Natural killer cell (primary cell): ENCODE results near the gene TSC22D1. TPM values are rescaled to one million over a fixed set of nuclear protein-coding genes. Genes with fewer than 3 reads are reported as not detected.

Experiments used
- ATAC-seq, 3 donors: fragments of 150-1000 bp in 2 of 3; fragments of 200-7000 bp in 1 of 3; cut with Tn5 transposase; 1 replicate in 1 of 3; 2 replicates in 2 of 3; pipeline ENCODE4 v1.10.0; 2021; ENCODE audit warnings: mild to moderate bottlenecking in 2 of 3, moderate library complexity in 2 of 3
- DNase-seq, 2 donors: peaks; one replicate each; pipeline versions ENCODE4 v3.0.0 to v3.0.0-alpha.2; 2013 to 2021; ENCODE audit warnings: mixed read lengths in 1 of 2
- H3K27ac ChIP-seq: one replicate; pipeline ENCODE4 v1.5.1; 2013; ENCODE audit warnings: mild to moderate bottlenecking, low read length
- H3K27me3 ChIP-seq: one replicate; pipeline ENCODE4 v1.6.1; 2013; ENCODE audit warnings: low read length; ENCODE audit not compliant: control insufficient read depth, insufficient read depth
- H3K36me3 ChIP-seq: one replicate; pipeline ENCODE4 v1.6.1; 2013; ENCODE audit warnings: low read length; ENCODE audit not compliant: control insufficient read depth, insufficient read depth
- H3K4me1 ChIP-seq: one replicate; pipeline ENCODE4 v1.6.1; 2013; ENCODE audit warnings: low read length; ENCODE audit not compliant: control insufficient read depth, insufficient read depth
- H3K4me3 ChIP-seq: one replicate; pipeline ENCODE4 v1.5.1; 2013; ENCODE audit warnings: low read length
- H3K9me3 ChIP-seq: one replicate; pipeline ENCODE4 v1.6.1; 2013; ENCODE audit warnings: low read length; ENCODE audit not compliant: control insufficient read depth, insufficient read depth
- H3K27ac Mint-ChIP-seq, 2 donors: one replicate each; pipeline ENCODE4 v1.8.0; 2022; ENCODE audit warnings: mild to moderate bottlenecking in 2 of 2, mixed read lengths in 2 of 2, moderate library complexity in 1 of 2
- H3K27me3 Mint-ChIP-seq, 2 donors: one replicate each; pipeline ENCODE4 v1.8.0; 2022; ENCODE audit warnings: low read depth in 2 of 2, mixed read lengths in 2 of 2
- H3K36me3 Mint-ChIP-seq: one replicate; pipeline ENCODE4 v1.8.0; 2022; ENCODE audit warnings: mixed read lengths
- H3K4me1 Mint-ChIP-seq, 2 donors: one replicate each; pipeline ENCODE4 v1.8.0; 2022; ENCODE audit warnings: mixed read lengths in 2 of 2
- H3K4me3 Mint-ChIP-seq: one replicate; pipeline ENCODE4 v1.8.0; 2022; ENCODE audit warnings: mild to moderate bottlenecking, moderate library complexity, mixed read lengths
- H3K9me3 Mint-ChIP-seq, 2 donors: one replicate each; pipeline ENCODE4 v1.8.0; 2022; ENCODE audit warnings: mixed read lengths in 2 of 2
- CTCF ChIP-seq: fragments of 200-600 bp; IDR thresholded peaks from one replicate; pipeline ENCODE4 v1.8.0; 2022; ENCODE audit warnings: antibody characterized with exemption
- WGBS: methylation state at CpG from one replicate; pipeline ENCODE4 v1.1.7; 2013; ENCODE audit warnings: missing lambda C conversion rate; ENCODE audit not compliant: insufficient coverage; 5-methylcytosine and 5-hydroxymethylcytosine counted together
- intact Hi-C: fragments of 100-400 bp; cut with micrococcal nuclease; formaldehyde crosslinking; loops from one replicate; pipeline ENCODE4 v1.14.2; 2022
- total RNA-seq, 4 donors: library from RNA; stranded (reverse); fragments of 120-200 nt in 1 of 4; gene quantifications; one replicate each; pipeline versions ENCODE4 v1.2.3 to v1.2.4, GENCODE V29; 2013 to 2022

TSC22D1 gene
- total RNA-seq, 3 donors from 2014 or later (not counting 1 experiment from before 2014, with no cell fraction given) = 44.3 to 54.4 (median 44.6) TPM

GRCh38 chr13:44431150-44431549 is 145.0 kb downstream of the TSC22D1 start:
- Mint-ChIP-seq H3K9me3 (no peaks in the 10 kb centered on the region), H3K4me1 (peaks cover 17% of the 10 kb centered on the region in 2 donors), H3K36me3 (no peaks in the 10 kb centered on the region), H3K27ac (peak overlapping the region in 1 of 2 donors; percentile 27), H3K4me3 (no peak overlapping the region), H3K27me3 (no peaks in the 10 kb centered on the region)
- no peak for TF ChIP-seq CTCF
- ATAC-seq (no peak), DNase-seq (no peak)
- 98% methylated on average over 3 of the region's 4 CpGs for WGBS
- H3K36me3 ChIP-seq = no peaks in the 10 kb centered on the region
- no peak overlapping the region for H3K4me3 ChIP-seq
- no peaks in the 10 kb centered on the region for H3K27me3 ChIP-seq
- no peak overlapping the region for H3K27ac ChIP-seq
- intact Hi-C loops = no loop called here
- peaks cover 14% of the 10 kb centered on the region for H3K4me1 ChIP-seq
- peaks cover 2% of the 10 kb centered on the region for H3K9me3 ChIP-seq

- Mint-ChIP-seq H3K4me1 (no peaks in the 10 kb centered on the region), H3K27me3 (peaks cover 0 to 9% of the 10 kb centered on the region in 2 donors), H3K27ac (no peak overlapping the region), H3K9me3 (no peaks in the 10 kb centered on the region), H3K4me3 (no peak overlapping the region), H3K36me3 (no peaks in the 10 kb centered on the region)
- no peaks in the 10 kb centered on the region for H3K36me3 ChIP-seq
- ATAC-seq (no peak), DNase-seq (no peak)
- H3K4me1 ChIP-seq = no peaks in the 10 kb centered on the region
- WGBS = no CpG with 5 or more reads among the region's 2 CpGs
- H3K4me3 ChIP-seq = no peak overlapping the region
- intact Hi-C loops = no loop called here
- no peak for TF ChIP-seq CTCF
- H3K9me3 ChIP-seq = peaks cover 2% of the 10 kb centered on the region
- H3K27me3 ChIP-seq = no peaks in the 10 kb centered on the region
- no peak overlapping the region for H3K27ac ChIP-seq
Measured at GRCh38 chr13:44429311-44429710, 146.8 kb downstream of the TSC22D1 start.

- peaks cover 18 to 23% of the 10 kb centered on the region in 2 donors for H3K27me3 Mint-ChIP-seq
- no peaks in the 10 kb centered on the region for H3K4me1 Mint-ChIP-seq
- H3K36me3 Mint-ChIP-seq = no peaks in the 10 kb centered on the region
- H3K9me3 ChIP-seq = peaks cover 2% of the 10 kb centered on the region
- 85% methylated on average over 3 of the region's 3 CpGs for WGBS
- H3K27me3 ChIP-seq = no peaks in the 10 kb centered on the region
- H3K27ac Mint-ChIP-seq = no peak overlapping the region
- no peaks in the 10 kb centered on the region for H3K4me1 ChIP-seq
- ATAC-seq (no peak), DNase-seq (no peak)
- no peak overlapping the region for H3K27ac ChIP-seq
- no peak for TF ChIP-seq CTCF
- no peak overlapping the region for H3K4me3 ChIP-seq
- H3K36me3 ChIP-seq = no peaks in the 10 kb centered on the region
- no peaks in the 10 kb centered on the region for H3K9me3 Mint-ChIP-seq
- no peak overlapping the region for H3K4me3 Mint-ChIP-seq
- intact Hi-C loops = no loop called here
Measured at GRCh38 chr13:44426461-44426860, 149.7 kb downstream of the TSC22D1 start.

- TF ChIP-seq CTCF = no peak
- Mint-ChIP-seq H3K9me3 (no peaks in the 10 kb centered on the region), H3K36me3 (no peaks in the 10 kb centered on the region), H3K27me3 (peaks cover 18 to 23% of the 10 kb centered on the region in 2 donors), H3K27ac (no peak overlapping the region), H3K4me1 (no peaks in the 10 kb centered on the region), H3K4me3 (no peak overlapping the region)
- ATAC-seq = no peak
- Histone ChIP-seq H3K27ac (no peak overlapping the region), H3K4me3 (no peak overlapping the region), H3K27me3 (no peaks in the 10 kb centered on the region), H3K9me3 (peaks cover 2% of the 10 kb centered on the region), H3K4me1 (no peaks in the 10 kb centered on the region), H3K36me3 (no peaks in the 10 kb centered on the region)
- intact Hi-C loops = no loop called here
- WGBS = 100% methylated on average over 2 of the region's 2 CpGs
- no peak for DNase-seq
Measured at GRCh38 chr13:44425815-44426078, 150.4 kb downstream of the TSC22D1 start.
